ENCODE measurements around the gene GSS. TPM values are rescaled to one million over a fixed set of nuclear protein-coding genes. Genes with fewer than 3 reads are reported as not detected.

GSS gene
- total and polyA plus RNA-seq, 4 donors: 12.9 to 31.5 (median 23.6) TPM

- Histone ChIP-seq H3K27ac (ENCODE audit: low read depth in 1 of 2, low read length in 2 of 2) (no peak overlapping the region), H3K27me3 (ENCODE audit: control insufficient read depth in 1 of 2, insufficient read depth in 2 of 2, low read length in 1 of 2) (no peaks in the 10 kb centered on the region), H3K4me1 (ENCODE audit: control insufficient read depth in 1 of 2, insufficient read depth in 2 of 2, low read length in 2 of 2) (no peaks in the 10 kb centered on the region), H3K4me3 (ENCODE audit: low read length in 2 of 2) (no peak overlapping the region), H3K36me3 (ENCODE audit: control insufficient read depth in 1 of 2, insufficient read depth in 2 of 2, low read length in 1 of 2) (peaks cover 0 to 3% of the 10 kb centered on the region in 2 donors), H3K9me3 (ENCODE audit: control insufficient read depth, low read length) (no peaks in the 10 kb centered on the region)
- intact Hi-C loops (cut with DNase I): no loop called here
- ATAC-seq (ENCODE audit: low FRiP score) (no peak), DNase-seq (no peak)
- WGBS, 2 donors: 89 to 92% methylated on average over 3 of the region's 3 CpGs
Measured at GRCh38 chr20:34946661-34947060, 8.9 kb downstream of the GSS start.

GRCh38 chr20:34945315-34946077 is 10.1 kb downstream of the GSS start:
- peaks cover 0 to 3% of the 10 kb centered on the region in 2 donors for H3K36me3 ChIP-seq (ENCODE audit: control insufficient read depth in 1 of 2, insufficient read depth in 2 of 2, low read length in 1 of 2)
- ATAC-seq (ENCODE audit: low FRiP score) (peak; percentile 21), DNase-seq (no peak)
- intact Hi-C loops (cut with DNase I): no loop called here
- no peaks in the 10 kb centered on the region for H3K4me1 ChIP-seq (ENCODE audit: control insufficient read depth in 1 of 2, insufficient read depth in 2 of 2, low read length in 2 of 2)
- no peak overlapping the region for H3K4me3 ChIP-seq (ENCODE audit: low read length in 2 of 2)
- no peaks in the 10 kb centered on the region for H3K9me3 ChIP-seq (ENCODE audit: control insufficient read depth, low read length)
- WGBS, 2 donors: 80 to 83% methylated on average over 7 of the region's 7 CpGs
- no peak overlapping the region for H3K27ac ChIP-seq (ENCODE audit: low read depth in 1 of 2, low read length in 2 of 2)
- H3K27me3 ChIP-seq (ENCODE audit: control insufficient read depth in 1 of 2, insufficient read depth in 2 of 2, low read length in 1 of 2): no peaks in the 10 kb centered on the region

- WGBS, 2 donors: 72 to 86% methylated on average over 2 of the region's 2 CpGs
- no peak overlapping the region for H3K4me3 ChIP-seq (ENCODE audit: low read length in 2 of 2)
- DNase-seq: no peak
- no peak for ATAC-seq (ENCODE audit: low FRiP score)
- H3K27me3 ChIP-seq (ENCODE audit: control insufficient read depth in 1 of 2, insufficient read depth in 2 of 2, low read length in 1 of 2): no peaks in the 10 kb centered on the region
- H3K27ac ChIP-seq (ENCODE audit: low read depth in 1 of 2, low read length in 2 of 2): no peak overlapping the region
- H3K4me1 ChIP-seq (ENCODE audit: control insufficient read depth in 1 of 2, insufficient read depth in 2 of 2, low read length in 2 of 2): no peaks in the 10 kb centered on the region
- intact Hi-C loops (cut with DNase I): no loop called here
- peaks cover 0 to 4% of the 10 kb centered on the region in 2 donors for H3K36me3 ChIP-seq (ENCODE audit: control insufficient read depth in 1 of 2, insufficient read depth in 2 of 2, low read length in 1 of 2)
- H3K9me3 ChIP-seq (ENCODE audit: control insufficient read depth, low read length): no peaks in the 10 kb centered on the region
Measured at GRCh38 chr20:34943808-34944567, 11.6 kb downstream of the GSS start.

- WGBS, 2 donors: 93 to 98% methylated on average over 9 of the region's 9 CpGs
- H3K36me3 ChIP-seq (ENCODE audit: control insufficient read depth in 1 of 2, insufficient read depth in 2 of 2, low read length in 1 of 2): peaks cover 0 to 4% of the 10 kb centered on the region in 2 donors
Measured at GRCh38 chr20:34942301-34942700, 13.3 kb downstream of the GSS start.

DNA sequence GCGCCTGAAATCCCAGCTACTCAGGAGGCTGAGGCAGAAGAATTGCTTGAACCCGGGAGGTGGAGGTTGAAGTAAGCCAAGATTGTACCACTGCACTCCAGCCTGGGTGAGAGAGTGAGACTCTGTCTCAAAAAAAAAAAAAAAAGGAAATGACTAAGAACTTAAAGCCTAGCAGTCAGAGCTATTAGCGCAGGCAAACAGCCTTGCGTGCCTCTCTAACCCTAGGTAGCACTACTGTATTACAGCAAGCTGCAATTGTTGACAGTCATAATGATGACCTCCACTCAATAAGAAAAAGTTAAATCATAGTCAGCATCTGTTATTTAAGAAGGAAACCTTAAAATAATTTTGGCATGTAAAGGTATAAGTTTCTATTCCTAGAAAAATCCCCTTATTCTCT is 14.4 kb downstream of the GSS start:
- WGBS, 2 donors: 88 to 92% methylated on average over 4 of the region's 4 CpGs
- H3K27me3 ChIP-seq (ENCODE audit: control insufficient read depth in 1 of 2, insufficient read depth in 2 of 2, low read length in 1 of 2): no peaks in the 10 kb centered on the region
- intact Hi-C loops (cut with DNase I): no loop called here

More at GRCh38 chr20:34942301-34942700, 13.3 kb downstream of the GSS start:
- H3K27ac ChIP-seq (ENCODE audit: low read depth in 1 of 2, low read length in 2 of 2): no peak overlapping the region
- H3K9me3 ChIP-seq (ENCODE audit: control insufficient read depth, low read length): no peaks in the 10 kb centered on the region
- no peak overlapping the region for H3K4me3 ChIP-seq (ENCODE audit: low read length in 2 of 2)
- ATAC-seq (ENCODE audit: low FRiP score): no peak
- no peaks in the 10 kb centered on the region for H3K4me1 ChIP-seq (ENCODE audit: control insufficient read depth in 1 of 2, insufficient read depth in 2 of 2, low read length in 2 of 2)
- intact Hi-C loops (cut with DNase I): no loop called here
- DNase-seq: no peak
- no peaks in the 10 kb centered on the region for H3K27me3 ChIP-seq (ENCODE audit: control insufficient read depth in 1 of 2, insufficient read depth in 2 of 2, low read length in 1 of 2)

DNA sequence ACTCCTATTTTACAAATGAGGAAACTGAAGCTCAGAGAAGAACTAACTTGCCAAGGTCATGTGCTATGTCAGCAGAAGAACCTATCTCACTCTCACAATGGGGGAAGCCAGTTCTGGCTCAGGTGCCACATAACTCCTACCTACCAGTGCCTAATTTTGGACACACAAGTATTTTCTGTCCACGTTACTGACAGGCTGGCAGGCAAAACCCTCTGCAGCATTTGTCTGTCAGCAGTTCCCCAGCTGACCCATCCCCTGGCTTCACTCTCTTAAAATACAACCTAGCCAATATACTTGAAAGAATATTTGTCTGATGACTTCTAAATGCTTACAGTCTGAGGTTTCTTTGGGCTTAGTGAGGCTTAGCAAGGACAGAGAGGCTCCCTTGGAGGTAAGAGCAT is 15.5 kb downstream of the GSS start:
- no peak overlapping the region for H3K27ac ChIP-seq (ENCODE audit: low read depth in 1 of 2, low read length in 2 of 2)
- WGBS, 2 donors: 58 to 66% methylated on average over 1 of the region's 1 CpG
- DNase-seq: no peak

More for the DNA sequence above, 14.4 kb downstream of the GSS start:
- H3K4me1 ChIP-seq (ENCODE audit: control insufficient read depth in 1 of 2, insufficient read depth in 2 of 2, low read length in 2 of 2): no peaks in the 10 kb centered on the region
- ATAC-seq (ENCODE audit: low FRiP score) (no peak), DNase-seq (no peak)
- H3K9me3 ChIP-seq (ENCODE audit: control insufficient read depth, low read length): no peaks in the 10 kb centered on the region
- H3K36me3 ChIP-seq (ENCODE audit: control insufficient read depth in 1 of 2, insufficient read depth in 2 of 2, low read length in 1 of 2): peaks cover 0 to 4% of the 10 kb centered on the region in 2 donors
- no peak overlapping the region for H3K4me3 ChIP-seq (ENCODE audit: low read length in 2 of 2)
- H3K27ac ChIP-seq (ENCODE audit: low read depth in 1 of 2, low read length in 2 of 2): no peak overlapping the region

GRCh38 chr20:34938466-34939163 is 17.0 kb downstream of the GSS start:
- peak; percentile 78 to 83 for DNase-seq

More for the DNA sequence above, 15.5 kb downstream of the GSS start:
- H3K9me3 ChIP-seq (ENCODE audit: control insufficient read depth, low read length): no peaks in the 10 kb centered on the region
- intact Hi-C loops (cut with DNase I): no loop called here
- H3K36me3 ChIP-seq (ENCODE audit: control insufficient read depth in 1 of 2, insufficient read depth in 2 of 2, low read length in 1 of 2): peaks cover 0 to 3% of the 10 kb centered on the region in 2 donors
- H3K27me3 ChIP-seq (ENCODE audit: control insufficient read depth in 1 of 2, insufficient read depth in 2 of 2, low read length in 1 of 2): no peaks in the 10 kb centered on the region
- H3K4me3 ChIP-seq (ENCODE audit: low read length in 2 of 2): no peak overlapping the region
- ATAC-seq (ENCODE audit: low FRiP score): no peak
- H3K4me1 ChIP-seq (ENCODE audit: control insufficient read depth in 1 of 2, insufficient read depth in 2 of 2, low read length in 2 of 2): no peaks in the 10 kb centered on the region

GRCh38 chr20:34931771-34932170 is 23.8 kb downstream of the GSS start:
- peaks cover 3 to 10% of the 10 kb centered on the region in 2 donors for H3K36me3 ChIP-seq (ENCODE audit: control insufficient read depth in 1 of 2, insufficient read depth in 2 of 2, low read length in 1 of 2)
- intact Hi-C loops (cut with DNase I): no loop called here
- no peak overlapping the region for H3K4me3 ChIP-seq (ENCODE audit: low read length in 2 of 2)
- H3K27me3 ChIP-seq (ENCODE audit: control insufficient read depth in 1 of 2, insufficient read depth in 2 of 2, low read length in 1 of 2): no peaks in the 10 kb centered on the region
- WGBS, 2 donors: 82 to 85% methylated on average over 7 of the region's 7 CpGs
- no peaks in the 10 kb centered on the region for H3K4me1 ChIP-seq (ENCODE audit: control insufficient read depth in 1 of 2, insufficient read depth in 2 of 2, low read length in 2 of 2)
- ATAC-seq (ENCODE audit: low FRiP score) (no peak), DNase-seq (no peak)
- H3K27ac ChIP-seq (ENCODE audit: low read depth in 1 of 2, low read length in 2 of 2): no peak overlapping the region
- no peaks in the 10 kb centered on the region for H3K9me3 ChIP-seq (ENCODE audit: control insufficient read depth, low read length)

More at GRCh38 chr20:34938466-34939163, 17.0 kb downstream of the GSS start:
- intact Hi-C loops (cut with DNase I): no loop called here
- Histone ChIP-seq H3K27ac (ENCODE audit: low read depth in 1 of 2, low read length in 2 of 2) (no peak overlapping the region), H3K4me1 (ENCODE audit: control insufficient read depth in 1 of 2, insufficient read depth in 2 of 2, low read length in 2 of 2) (no peaks in the 10 kb centered on the region), H3K9me3 (ENCODE audit: control insufficient read depth, low read length) (no peaks in the 10 kb centered on the region), H3K36me3 (ENCODE audit: control insufficient read depth in 1 of 2, insufficient read depth in 2 of 2, low read length in 1 of 2) (peaks cover 0 to 2% of the 10 kb centered on the region in 2 donors), H3K27me3 (ENCODE audit: control insufficient read depth in 1 of 2, insufficient read depth in 2 of 2, low read length in 1 of 2) (no peaks in the 10 kb centered on the region), H3K4me3 (ENCODE audit: low read length in 2 of 2) (no peak overlapping the region)
- WGBS, 2 donors: 71 to 75% methylated on average over 14 of the region's 14 CpGs
- ATAC-seq (ENCODE audit: low FRiP score): peak; percentile 63
